ENCODE results near the gene VPS13D. TPM values are rescaled to one million over a fixed set of nuclear protein-coding genes. Genes with fewer than 3 reads are reported as not detected.

VPS13D gene
- total and polyA plus RNA-seq, 4 donors = 10.2 to 68.3 (median 12.6) TPM

GRCh38 chr1:12206792-12207424, 22.9 kb upstream of the VPS13D start:
- Histone ChIP-seq H3K36me3 (ENCODE audit: control insufficient read depth in 4 of 4, insufficient read depth in 3 of 4, low read depth in 1 of 4, low read length in 3 of 4) (peaks cover 6 to 27% (median 12%) of the 10 kb centered on the region in 4 donors), H3K4me1 (ENCODE audit: control insufficient read depth in 4 of 4, insufficient read depth in 4 of 4, low read length in 3 of 4) (peaks cover 0 to 4% (median 0%) of the 10 kb centered on the region in 4 donors), H3K27me3 (ENCODE audit: control insufficient read depth in 4 of 4, insufficient read depth in 4 of 4, low read length in 3 of 4) (no peaks in the 10 kb centered on the region), H3K4me3 (ENCODE audit: low read depth in 1 of 3, low read length in 3 of 3) (no peak overlapping the region), H3K9ac (ENCODE audit: low read depth in 1 of 2, low read length in 2 of 2) (no peak overlapping the region), H3K9me3 (ENCODE audit: control insufficient read depth in 4 of 4, low read length in 3 of 4) (no peaks in the 10 kb centered on the region), H3K27ac (ENCODE audit: low read depth in 1 of 2, low read length in 2 of 2) (no peak overlapping the region)
- no peak for DNase-seq (ENCODE audit: low spot score)
- WGBS = 80% methylated on average over 17 of the region's 17 CpGs
- TF ChIP-seq EGR1 (IDR thresholded peaks at IDR 0.05; ENCODE audit: low read depth in 2 of 2) (no peak), HNF4A (conservative IDR thresholded peaks at IDR 0.05) (no peak), JUND (IDR thresholded peaks at IDR 0.05) (no peak)

- WGBS = 76% methylated on average over 6 of the region's 6 CpGs
- H3K4me1 ChIP-seq (ENCODE audit: control insufficient read depth in 4 of 4, insufficient read depth in 4 of 4, low read length in 3 of 4) = peaks cover 0 to 4% (median 0%) of the 10 kb centered on the region in 4 donors
- peak overlapping the region in 1 of 2 donors; percentile 11 for H3K27ac ChIP-seq (ENCODE audit: low read depth in 1 of 2, low read length in 2 of 2)
- no peak for DNase-seq (ENCODE audit: low spot score)
- H3K9me3 ChIP-seq (ENCODE audit: control insufficient read depth in 4 of 4, low read length in 3 of 4) = no peaks in the 10 kb centered on the region
- H3K27me3 ChIP-seq (ENCODE audit: control insufficient read depth in 4 of 4, insufficient read depth in 4 of 4, low read length in 3 of 4) = no peaks in the 10 kb centered on the region
- H3K4me3 ChIP-seq (ENCODE audit: low read depth in 1 of 3, low read length in 3 of 3) = no peak overlapping the region
- no peak overlapping the region for H3K9ac ChIP-seq (ENCODE audit: low read depth in 1 of 2, low read length in 2 of 2)
- peaks cover 0 to 14% (median 4%) of the 10 kb centered on the region in 4 donors for H3K36me3 ChIP-seq (ENCODE audit: control insufficient read depth in 4 of 4, insufficient read depth in 3 of 4, low read depth in 1 of 4, low read length in 3 of 4)
- no peak for TF ChIP-seq FOXA2 (IDR thresholded peaks at IDR 0.05)
- TF ChIP-seq SP1 (IDR thresholded peaks at IDR 0.05) = no peak
- TF ChIP-seq HNF4G (IDR thresholded peaks at IDR 0.05) = no peak
- TF ChIP-seq NR2F2 (IDR thresholded peaks at IDR 0.05) = no peak
- TF ChIP-seq ZBTB33 (IDR thresholded peaks at IDR 0.05) = no peak
- no peak for TF ChIP-seq CTCF (IDR thresholded peaks at IDR 0.05; ENCODE audit: low read depth, low read length, missing input control)
- TF ChIP-seq GABPA (IDR thresholded peaks at IDR 0.05 in 1 of 2, conservative IDR thresholded peaks at IDR 0.05 in 1 of 2) = no peak
- no peak for TF ChIP-seq ATF3 (IDR thresholded peaks at IDR 0.05)
Observed at GRCh38 chr1:12208271-12208670, 21.6 kb upstream of the VPS13D start.

- DNase-seq (ENCODE audit: low spot score) = peak; percentile 90
- WGBS = 36% methylated on average over 14 of the region's 14 CpGs
- TF ChIP-seq FOXA2 (IDR thresholded peaks at IDR 0.05) = no peak
- no peak for TF ChIP-seq FOXA1 (IDR thresholded peaks at IDR 0.05)
- no peak for TF ChIP-seq ZBTB33 (IDR thresholded peaks at IDR 0.05)
- peak; percentile 99 to 100 for TF ChIP-seq RAD21 (IDR thresholded peaks at IDR 0.05)
- no peak for TF ChIP-seq JUND (IDR thresholded peaks at IDR 0.05)
- TF ChIP-seq TAF1 (conservative IDR thresholded peaks at IDR 0.05) = no peak
- no peak for TF ChIP-seq EGR1 (IDR thresholded peaks at IDR 0.05; ENCODE audit: low read depth in 2 of 2)
- peak in 1 of 2 donors; percentile 21 for TF ChIP-seq HNF4A (conservative IDR thresholded peaks at IDR 0.05)
- TF ChIP-seq NR2F2 (IDR thresholded peaks at IDR 0.05) = no peak
- TF ChIP-seq HNF4G (IDR thresholded peaks at IDR 0.05) = no peak
- TF ChIP-seq SP1 (IDR thresholded peaks at IDR 0.05) = no peak
- peak in 1 of 2 donors; percentile 17 for TF ChIP-seq RXRA (IDR thresholded peaks at IDR 0.05)
- no peak for TF ChIP-seq ATF3 (IDR thresholded peaks at IDR 0.05)
Observed at GRCh38 chr1:12208764-12209494, 20.9 kb upstream of the VPS13D start.

More at GRCh38 chr1:12208764-12209494, 20.9 kb upstream of the VPS13D start:
- no peak overlapping the region for H3K27ac ChIP-seq (ENCODE audit: low read depth in 1 of 2, low read length in 2 of 2)
- H3K4me1 ChIP-seq (ENCODE audit: control insufficient read depth in 4 of 4, insufficient read depth in 4 of 4, low read length in 3 of 4) = peaks cover 0 to 4% (median 0%) of the 10 kb centered on the region in 4 donors
- H3K36me3 ChIP-seq (ENCODE audit: control insufficient read depth in 4 of 4, insufficient read depth in 3 of 4, low read depth in 1 of 4, low read length in 3 of 4) = peaks cover 0 to 13% (median 3%) of the 10 kb centered on the region in 4 donors
- no peaks in the 10 kb centered on the region for H3K27me3 ChIP-seq (ENCODE audit: control insufficient read depth in 4 of 4, insufficient read depth in 4 of 4, low read length in 3 of 4)
- no peaks in the 10 kb centered on the region for H3K9me3 ChIP-seq (ENCODE audit: control insufficient read depth in 4 of 4, low read length in 3 of 4)
- no peak overlapping the region for H3K9ac ChIP-seq (ENCODE audit: low read depth in 1 of 2, low read length in 2 of 2)
- H3K4me3 ChIP-seq (ENCODE audit: low read depth in 1 of 3, low read length in 3 of 3) = no peak overlapping the region

Data from liver (tissue), 9 donors.